ENCODE data around the gene ASPM.

GRCh38 chr1:197036861-197037260, 109.6 kb downstream of the ASPM start:
- no peak for TF ChIP-seq CTCF (IDR thresholded peaks at IDR 0.05; ENCODE audit: insufficient read depth, low read length)
- no peak for TF ChIP-seq POLR2AphosphoS5 (IDR thresholded peaks at IDR 0.05; ENCODE audit: low read depth)
